Liver (tissue), 3 donors: ENCODE results near the gene ODAD2.

ENCODE experiments used
- ATF3 ChIP-seq: IDR thresholded peaks from 2 replicates; pipeline ENCODE4 v1.6.1; 2016; ENCODE audit warnings: antibody characterized with exemption
- CTCF ChIP-seq: fragments of 150-350 bp; IDR thresholded peaks from 2 replicates; pipeline ENCODE4 v1.5.1; 2017; ENCODE audit warnings: improper control_type of control experiment, low read depth, low read length; ENCODE audit not compliant: missing input control
- GABPA ChIP-seq, 2 donors: IDR thresholded peaks in 1 of 2; conservative IDR thresholded peaks in 1 of 2; 2 replicates each; pipeline ENCODE4 v1.6.1; 2016; ENCODE audit warnings: antibody characterized with exemption in 2 of 2, mild to moderate bottlenecking in 1 of 2, moderate library complexity in 1 of 2
- REST ChIP-seq: IDR thresholded peaks from 2 replicates; pipeline ENCODE4 v1.6.1; 2016; ENCODE audit warnings: antibody characterized with exemption, mild to moderate bottlenecking
- donor health status: healthy.
- donor health status: healthy.

- TF ChIP-seq ATF3 (no peak), CTCF (no peak), GABPA (IDR thresholded peaks at IDR 0.05 in 1 of 2, conservative IDR thresholded peaks at IDR 0.05 in 1 of 2) (no peak), REST (no peak)
Measured at GRCh38 chr10:27833792-27834191, 165.1 kb downstream of the ODAD2 start.
